Choroid plexus epithelial cell (primary cell): ENCODE results near the gene RAI14.

ENCODE experiments used
- DNase-seq: peaks from one replicate; pipeline ENCODE4 v3.0.0-alpha.2; 2010; ENCODE audit warnings: low read depth
- H3K4me3 ChIP-seq: 2 replicates; pipeline ENCODE4 v1.5.1; 2011; ENCODE audit warnings: low read depth, mild to moderate bottlenecking, control low read depth, low read length, moderate library complexity
- TF ChIP-seq, protein P1 (sequence below): conservative IDR thresholded peaks from 2 replicates; pipeline ENCODE4 v1.5.1; 2011; ENCODE audit warnings: low read depth, mild to moderate bottlenecking, control low read depth, inconsistent platforms, low read length, moderate library complexity

Gene RAI14

DNA sequence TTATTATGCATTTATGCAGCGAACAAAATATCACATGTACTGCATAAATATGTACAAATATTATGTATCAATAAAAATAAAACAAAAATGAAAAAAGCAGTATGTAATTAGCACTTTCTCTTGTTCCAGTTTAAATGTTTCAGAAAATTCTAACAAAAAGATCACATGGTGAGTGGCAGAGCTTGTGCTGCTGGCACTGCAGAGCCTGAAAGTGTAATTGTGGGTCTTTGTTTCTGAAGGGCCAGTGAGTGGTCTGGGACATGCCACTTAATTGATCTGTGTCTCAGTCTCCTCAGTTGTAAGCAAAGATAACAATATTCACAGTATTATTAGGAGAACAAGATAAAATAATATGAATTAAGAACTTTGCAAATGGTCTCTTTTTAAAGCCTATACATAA, 39.5 kb upstream of the RAI14 start:
- DNase-seq, result no peak
- H3K4me3 ChIP-seq, result no peak overlapping the region
- TF ChIP-seq, protein P1, sequence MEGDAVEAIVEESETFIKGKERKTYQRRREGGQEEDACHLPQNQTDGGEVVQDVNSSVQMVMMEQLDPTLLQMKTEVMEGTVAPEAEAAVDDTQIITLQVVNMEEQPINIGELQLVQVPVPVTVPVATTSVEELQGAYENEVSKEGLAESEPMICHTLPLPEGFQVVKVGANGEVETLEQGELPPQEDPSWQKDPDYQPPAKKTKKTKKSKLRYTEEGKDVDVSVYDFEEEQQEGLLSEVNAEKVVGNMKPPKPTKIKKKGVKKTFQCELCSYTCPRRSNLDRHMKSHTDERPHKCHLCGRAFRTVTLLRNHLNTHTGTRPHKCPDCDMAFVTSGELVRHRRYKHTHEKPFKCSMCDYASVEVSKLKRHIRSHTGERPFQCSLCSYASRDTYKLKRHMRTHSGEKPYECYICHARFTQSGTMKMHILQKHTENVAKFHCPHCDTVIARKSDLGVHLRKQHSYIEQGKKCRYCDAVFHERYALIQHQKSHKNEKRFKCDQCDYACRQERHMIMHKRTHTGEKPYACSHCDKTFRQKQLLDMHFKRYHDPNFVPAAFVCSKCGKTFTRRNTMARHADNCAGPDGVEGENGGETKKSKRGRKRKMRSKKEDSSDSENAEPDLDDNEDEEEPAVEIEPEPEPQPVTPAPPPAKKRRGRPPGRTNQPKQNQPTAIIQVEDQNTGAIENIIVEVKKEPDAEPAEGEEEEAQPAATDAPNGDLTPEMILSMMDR, result no peak

DNA sequence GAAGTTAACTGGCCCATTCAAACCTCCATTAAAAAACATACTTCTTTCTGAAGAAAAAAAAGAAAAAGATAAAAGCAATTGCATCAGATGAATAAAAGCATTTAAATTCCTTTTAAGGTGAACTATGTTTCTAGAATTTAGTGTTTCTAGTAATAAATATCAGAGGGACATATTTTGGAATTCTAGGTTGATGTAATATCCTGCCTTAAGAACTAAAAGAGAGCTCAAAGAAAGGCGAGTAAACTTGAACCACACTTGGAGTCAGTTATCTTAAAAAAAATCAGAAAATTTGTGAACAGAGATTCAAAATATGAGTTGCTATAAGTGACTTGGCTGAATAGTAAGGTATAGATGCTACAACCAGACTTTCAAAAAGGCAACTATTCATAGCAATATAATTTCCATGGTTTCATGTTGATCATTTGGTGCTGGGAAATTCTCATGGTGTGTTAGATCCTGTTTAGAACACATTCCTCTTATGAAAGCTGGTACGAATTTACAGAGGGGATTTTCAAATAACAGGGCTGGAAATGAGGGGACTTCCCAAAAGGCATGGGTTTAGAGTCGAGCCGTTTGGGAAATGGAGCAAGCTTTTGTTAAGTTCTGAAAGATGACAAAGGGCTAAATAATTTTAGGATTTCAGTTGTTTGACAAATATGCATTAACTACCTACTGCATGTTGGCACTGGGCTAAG, 37.6 kb upstream of the RAI14 start:
- H3K4me3 ChIP-seq, result no peak overlapping the region
- no peak for DNase-seq
- TF ChIP-seq, protein P1, result no peak

DNA sequence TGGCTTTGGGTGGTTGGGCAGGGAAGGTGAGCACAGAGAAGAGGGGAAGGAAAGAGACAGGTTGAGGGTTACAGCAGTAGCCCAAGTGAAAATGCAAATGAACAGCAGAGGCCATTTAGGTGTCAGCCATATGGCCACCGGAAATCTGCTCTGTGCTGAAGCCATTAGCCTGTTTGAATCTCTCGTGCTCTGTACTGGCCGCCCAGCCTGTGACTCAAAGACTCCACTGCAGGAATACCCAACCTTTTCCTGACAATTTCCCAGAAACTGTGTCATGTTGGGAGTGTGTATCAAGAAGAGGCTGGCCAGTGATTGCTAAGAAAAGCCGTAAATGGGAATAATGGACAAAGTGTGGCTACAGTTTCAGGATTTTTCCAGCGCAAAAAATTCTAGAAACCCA, 35.9 kb upstream of the RAI14 start:
- TF ChIP-seq, protein P1, result no peak

DNA sequence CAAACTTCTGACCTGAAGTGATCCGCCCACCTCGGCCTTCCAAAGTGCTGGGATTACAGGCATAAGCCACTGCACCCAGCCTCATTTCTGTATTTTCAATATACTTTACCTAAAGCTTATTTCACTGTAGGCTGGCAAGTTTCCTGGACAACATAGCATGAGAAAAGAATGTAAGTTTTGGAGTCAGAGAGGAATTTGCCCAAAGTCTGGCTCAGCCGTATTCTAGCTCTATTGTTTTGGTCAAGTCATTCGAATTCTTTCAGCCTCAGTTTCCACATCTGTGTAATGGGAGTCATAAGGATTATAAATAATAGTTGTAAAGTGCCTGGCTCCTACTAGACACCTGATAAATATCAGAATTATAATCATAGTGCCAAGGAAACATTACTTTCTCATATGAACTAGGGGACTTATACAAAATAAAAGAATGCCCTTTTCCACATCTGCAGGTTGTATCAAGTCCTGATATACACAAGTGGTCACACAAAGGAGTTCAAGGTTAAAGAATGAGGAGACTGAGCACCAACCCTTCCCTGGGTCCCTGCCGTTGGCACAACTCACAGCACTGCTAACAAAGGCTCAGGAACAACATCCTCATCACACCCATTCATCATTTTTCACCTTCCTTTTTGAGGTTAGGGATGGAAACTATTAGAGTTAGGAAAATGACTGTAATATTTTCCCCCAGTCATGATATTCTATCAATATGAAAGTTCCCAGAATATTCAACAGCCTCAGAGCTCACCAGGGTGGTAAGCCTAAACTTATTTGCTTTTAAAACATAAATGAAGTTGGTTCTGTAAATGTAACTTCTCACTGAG, 34.6 kb upstream of the RAI14 start:
- no peak for DNase-seq
- no peak overlapping the region for H3K4me3 ChIP-seq
- TF ChIP-seq, protein P1, result no peak

More for the DNA sequence above, 35.9 kb upstream of the RAI14 start:
- H3K4me3 ChIP-seq, result no peak overlapping the region
- DNase-seq, result no peak

DNA sequence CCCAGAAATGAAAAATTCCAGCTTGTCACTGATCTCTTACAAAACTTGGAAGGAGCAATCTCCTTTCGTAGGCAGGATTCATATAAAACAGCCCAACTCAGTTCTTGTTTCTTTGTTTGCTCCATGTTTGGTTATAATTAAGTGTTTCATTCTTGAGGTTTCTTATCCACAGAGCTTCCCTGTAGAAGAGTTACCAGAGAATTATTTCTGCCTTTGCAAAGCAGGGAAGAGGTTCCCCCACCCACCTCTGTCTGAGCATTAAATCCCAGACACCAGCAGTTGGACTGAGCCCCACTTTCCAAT, 34.1 kb upstream of the RAI14 start:
- no peak for DNase-seq
- TF ChIP-seq, protein P1, result no peak
- no peak overlapping the region for H3K4me3 ChIP-seq

DNA sequence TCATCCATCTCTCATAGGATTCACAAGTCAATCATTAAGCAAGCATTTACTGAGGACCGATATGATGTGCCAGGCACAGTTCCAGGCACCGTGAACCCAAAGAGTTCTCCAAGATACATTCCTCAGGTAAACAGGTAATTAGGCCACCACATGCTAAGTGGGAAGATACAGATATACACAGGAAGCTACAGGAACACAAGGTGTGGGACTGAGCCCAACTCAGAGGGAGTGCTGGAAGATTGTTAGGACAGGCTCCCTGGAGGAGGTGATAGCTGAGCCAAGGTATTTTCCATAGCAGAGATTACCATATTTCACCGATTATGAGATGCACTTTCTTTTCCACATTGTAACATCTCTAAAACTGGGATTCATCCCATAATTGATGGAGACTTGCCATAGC, 31.4 kb upstream of the RAI14 start:
- TF ChIP-seq, protein P1, result no peak
- DNase-seq, result no peak
- no peak overlapping the region for H3K4me3 ChIP-seq

DNA sequence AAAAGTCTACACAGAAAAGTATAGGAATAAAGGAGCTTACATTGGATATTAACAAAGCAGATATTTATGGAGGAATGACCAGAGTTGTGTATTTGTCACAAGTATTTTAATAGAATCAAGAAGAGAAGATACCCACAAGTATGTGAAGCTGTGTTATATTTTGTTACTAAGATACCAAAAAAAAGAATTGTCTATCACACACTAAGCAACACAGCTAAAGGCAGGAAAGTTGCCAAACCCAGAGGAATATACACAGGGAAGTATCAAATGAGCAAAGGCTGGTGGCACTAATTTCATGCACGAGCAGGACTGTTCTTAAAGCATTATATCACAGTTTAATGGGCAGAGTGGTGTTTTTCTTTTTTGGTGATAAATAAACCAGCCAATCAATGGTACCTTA, 30.9 kb upstream of the RAI14 start:
- no peak for DNase-seq
- TF ChIP-seq, protein P1, result no peak

More for the DNA sequence above, 30.9 kb upstream of the RAI14 start:
- H3K4me3 ChIP-seq, result no peak overlapping the region
